ENCODE results near the gene ZDHHC17. TPM values are rescaled to one million over a fixed set of nuclear protein-coding genes. Genes with fewer than 3 reads are reported as not detected.

The ZDHHC17 gene
- total RNA-seq, 1 donor from 2014 or later: 26.8 TPM

DNA sequence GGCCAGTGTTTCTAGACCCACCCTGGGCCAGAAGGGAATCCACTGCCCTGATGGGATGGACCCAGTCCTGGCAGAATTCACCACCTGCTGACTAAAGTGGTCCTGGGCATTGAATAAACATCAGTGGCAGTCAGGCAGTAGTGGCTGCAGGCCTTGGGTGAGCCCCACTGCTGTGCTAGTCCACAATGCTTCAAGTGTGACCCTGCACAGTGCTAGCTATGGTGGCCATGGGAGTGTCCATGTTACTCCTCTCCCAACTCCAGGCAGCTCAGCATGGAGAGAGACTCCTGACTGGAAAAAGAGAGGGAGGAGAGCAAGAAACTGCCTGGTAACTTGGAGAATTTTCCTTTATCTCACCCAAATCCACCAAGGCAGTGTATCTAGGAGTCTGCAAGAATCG is 132.4 kb downstream of the ZDHHC17 start:
- DNase-seq (ENCODE audit: low spot score): no peak
- intact Hi-C loops (cut with DNase I): no loop called here

DNA sequence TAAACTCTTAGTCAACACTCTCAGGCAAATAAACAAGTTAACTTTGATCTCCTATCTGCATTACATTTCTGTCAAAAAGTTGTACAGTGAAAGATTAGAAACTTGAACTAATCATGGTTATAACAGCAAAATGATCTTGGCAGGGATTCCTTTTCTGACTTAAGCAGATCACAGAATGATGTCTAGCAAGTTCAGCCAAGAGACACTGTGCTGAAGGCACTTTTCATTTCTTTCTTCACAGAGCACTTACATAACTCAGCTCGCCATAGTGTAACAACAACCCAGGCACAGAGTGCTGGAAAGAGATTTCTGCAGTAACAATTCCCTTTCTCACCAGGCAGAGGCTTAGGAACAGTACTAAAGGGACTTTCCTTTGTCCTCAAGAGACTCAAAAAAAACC is 134.5 kb downstream of the ZDHHC17 start:
- no peak for DNase-seq (ENCODE audit: low spot score)
- intact Hi-C loops (cut with DNase I): no loop called here

DNA sequence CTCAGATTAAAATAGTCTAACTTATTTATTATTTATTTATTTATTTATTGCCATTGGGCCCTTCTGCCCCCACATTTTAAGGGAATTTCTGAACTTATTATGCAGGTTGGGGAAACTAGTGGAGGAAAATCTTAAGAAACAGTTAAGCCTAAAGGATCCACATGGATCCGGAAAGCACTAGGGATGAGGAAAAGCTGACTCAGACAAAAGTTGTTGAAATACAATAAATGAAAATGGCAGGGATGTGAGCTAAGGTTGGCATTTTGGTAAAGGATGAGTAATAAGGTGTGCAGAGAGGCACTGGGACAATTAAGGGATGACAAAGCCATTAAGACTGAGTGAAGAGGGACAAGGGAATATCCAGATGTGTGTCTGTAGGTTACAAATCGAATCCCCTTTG is 135.6 kb downstream of the ZDHHC17 start:
- DNase-seq (ENCODE audit: low spot score): no peak
- intact Hi-C loops (cut with DNase I): no loop called here

DNA sequence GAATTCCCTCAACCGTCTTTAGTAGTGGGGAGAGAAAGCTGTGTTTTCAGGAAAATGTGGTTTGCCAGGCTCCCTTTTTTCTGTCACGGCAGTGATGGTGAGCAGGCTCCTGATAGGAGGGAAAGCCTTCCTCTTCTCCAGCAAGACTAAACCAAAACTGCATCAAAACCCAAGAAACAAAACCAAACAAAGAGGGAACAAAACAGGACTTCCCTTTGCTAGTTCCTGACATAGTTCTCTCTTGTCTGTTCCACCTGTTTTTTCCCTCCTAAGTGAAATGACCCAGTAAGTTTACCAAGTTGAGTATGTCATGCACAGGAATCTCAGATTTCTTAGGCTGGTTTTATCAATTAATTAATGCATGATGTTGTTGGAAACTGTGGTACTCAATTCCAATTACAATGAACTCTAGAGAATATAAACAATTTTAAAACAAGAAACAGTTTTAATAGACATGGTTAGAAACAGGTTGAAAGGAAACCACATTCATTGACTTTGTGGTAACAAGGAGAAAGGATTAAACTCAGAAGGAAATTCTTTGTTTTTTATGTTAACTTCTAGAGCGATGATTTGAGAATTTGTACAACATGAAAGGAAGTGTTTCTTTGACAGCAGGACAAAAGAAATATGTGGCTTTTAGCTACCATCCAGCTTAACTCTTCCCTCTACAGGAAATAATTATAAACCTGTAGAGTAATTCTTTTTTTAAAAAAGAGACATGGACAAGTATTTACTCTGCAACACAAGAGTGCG is 137.9 kb downstream of the ZDHHC17 start:
- intact Hi-C loops (cut with DNase I): no loop called here
- no peak for DNase-seq (ENCODE audit: low spot score)

Other genes with a start within 250 kb of the ZDHHC17 start
- 43.2 TPM for gene OSBPL8, start 204.3 kb upstream of the ZDHHC17 start, total RNA-seq
- 15.7 TPM for gene CSRP2, start 114.9 kb downstream of the ZDHHC17 start, total RNA-seq